Medulla oblongata (tissue), 1 donor: ENCODE measurements around the gene CNBP.

Experiments used
- DNase-seq: peaks from one replicate; pipeline ENCODE4 v3.0.0-alpha.2; 2015; ENCODE audit errors: extremely low spot score

The CNBP gene

DNA sequence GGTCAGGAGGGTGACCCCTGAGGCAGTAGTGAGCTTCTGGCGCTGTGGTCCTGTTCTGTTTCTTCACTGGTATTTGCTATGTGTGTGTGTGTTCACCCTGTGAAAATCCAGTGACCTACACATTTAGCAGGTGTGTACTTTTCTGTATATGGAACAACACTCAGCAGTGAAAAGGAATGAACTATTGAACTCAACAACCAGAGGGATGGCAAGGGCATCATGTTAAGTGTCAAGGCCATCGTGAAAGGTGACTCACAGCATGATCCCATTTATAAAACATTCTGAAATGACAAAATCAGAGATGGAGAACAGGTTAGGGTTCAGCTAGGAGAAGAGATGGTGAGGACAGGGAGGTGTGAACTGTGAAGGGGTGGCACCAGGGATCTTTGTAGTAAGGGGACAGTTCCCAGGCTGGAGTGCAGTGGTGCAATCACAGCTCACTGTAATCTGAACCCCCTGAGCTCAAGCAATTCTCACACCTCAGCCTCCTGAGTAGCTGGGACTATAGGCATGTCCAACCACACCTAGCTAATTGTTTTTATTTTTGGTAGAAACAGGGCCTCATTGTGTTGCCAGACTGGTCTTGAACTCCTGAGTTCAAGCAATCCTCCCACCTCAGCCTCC lies 52.1 kb downstream of the CNBP start:
- DNase-seq = no peak

- no peak for DNase-seq
Observed at GRCh38 chr3:129130291-129130813, 53.3 kb downstream of the CNBP start.

DNA sequence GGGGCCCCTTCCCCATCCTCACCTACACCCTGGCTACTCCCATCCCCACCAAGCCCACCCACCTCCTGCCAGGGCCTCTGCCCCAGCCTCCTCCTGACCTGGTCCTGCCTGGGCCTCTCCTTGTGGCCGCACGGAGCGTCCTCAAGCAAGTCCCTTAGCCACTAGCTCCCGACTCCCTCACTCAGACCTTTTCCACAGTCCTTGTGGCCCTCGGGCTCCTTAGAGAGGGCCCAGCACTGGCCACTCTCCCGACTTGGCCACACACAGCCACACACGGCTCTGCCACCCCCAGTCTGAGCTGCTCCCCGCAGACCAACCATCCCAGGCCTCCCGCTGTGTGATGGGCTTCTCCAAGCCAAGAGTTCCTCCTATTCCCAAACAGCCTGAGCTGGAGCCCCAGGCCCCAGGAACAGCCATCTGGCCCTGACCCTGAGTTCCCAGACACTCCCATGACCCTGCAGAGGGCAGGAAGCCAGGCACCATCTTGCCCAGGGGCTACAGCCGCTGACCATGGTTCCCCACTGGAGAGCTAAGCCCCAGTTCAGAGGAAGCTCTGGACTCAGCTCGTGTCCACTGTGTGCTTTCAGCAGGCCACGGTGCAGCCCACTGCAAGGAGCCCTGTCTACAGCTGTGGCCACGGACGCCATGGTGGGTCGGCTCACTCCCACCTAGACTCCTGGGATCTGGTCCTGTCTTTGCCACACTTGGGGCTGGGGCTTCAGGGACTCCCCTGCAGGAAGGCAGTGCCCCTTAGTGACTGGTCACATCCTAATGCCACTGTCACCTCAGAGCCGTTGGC lies 55.1 kb downstream of the CNBP start:
- no peak for DNase-seq

GRCh38 chr3:129126726-129127280 lies 56.9 kb downstream of the CNBP start:
- no peak for DNase-seq

GRCh38 chr3:129123314-129124060 lies 60.2 kb downstream of the CNBP start:
- DNase-seq = no peak

DNA sequence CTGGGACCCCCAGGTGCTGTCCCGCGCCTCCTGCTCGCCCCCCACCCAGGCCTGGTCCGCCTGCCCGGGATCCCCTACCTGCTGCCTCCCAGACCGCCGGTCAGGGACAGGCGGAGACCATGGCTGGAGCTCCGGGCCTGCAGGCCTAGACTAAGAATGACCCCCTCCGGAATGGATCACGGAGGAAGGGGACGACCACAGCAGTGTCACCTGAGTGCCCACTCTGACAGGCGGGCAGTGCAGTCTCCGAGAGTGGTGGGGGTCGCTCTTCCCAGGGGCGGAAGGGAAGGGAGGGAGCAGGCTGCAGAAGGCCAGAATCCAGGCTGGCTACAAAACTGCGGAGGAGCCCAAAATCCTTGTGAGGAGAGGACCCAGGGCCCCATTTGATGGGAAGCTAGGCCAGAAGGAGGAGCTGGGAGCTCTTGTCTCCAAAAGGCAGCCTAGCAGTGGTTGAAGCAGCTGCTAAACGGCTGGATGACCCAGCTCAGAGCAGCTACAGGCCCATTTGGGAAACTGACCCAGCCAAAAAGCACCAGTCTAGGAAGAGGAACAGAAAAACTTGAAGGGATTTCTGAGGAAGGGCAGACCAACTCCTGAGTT lies 61.2 kb downstream of the CNBP start:
- peak; percentile 10 for DNase-seq

DNA sequence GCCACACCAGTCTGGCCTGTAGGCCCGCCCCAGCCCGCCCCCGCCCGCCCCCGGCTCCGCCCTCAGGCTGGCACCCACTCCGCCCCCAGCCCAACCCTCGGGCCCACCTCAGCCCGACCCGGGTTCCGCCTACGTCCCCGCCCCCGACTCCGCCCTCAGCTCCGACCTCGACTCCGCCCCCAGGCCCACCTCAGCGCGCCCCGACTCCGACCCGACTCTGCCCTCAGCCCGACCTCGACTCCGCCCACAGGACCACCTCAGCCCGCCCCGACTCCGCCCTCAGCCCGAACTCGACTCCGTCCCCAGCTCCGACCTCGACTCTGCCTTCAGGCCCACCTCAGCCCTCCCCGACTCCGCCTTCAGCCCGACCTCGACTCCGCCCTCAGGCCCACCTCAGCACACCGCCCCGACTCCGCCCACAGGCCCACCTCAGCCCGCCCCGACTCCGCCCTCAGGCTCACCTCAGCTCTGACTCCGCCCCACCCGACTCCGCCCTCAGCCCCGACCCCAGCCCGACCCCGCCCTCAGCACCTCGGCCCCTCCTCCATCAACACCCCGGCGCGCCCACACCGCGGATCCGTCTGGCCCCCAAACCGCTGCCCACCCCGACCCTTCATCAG lies 61.8 kb downstream of the CNBP start, which contains the start of gene RAB43:
TSS of gene RAB43 (minus strand) at position 13 of the 620 bp plus-strand sequence. CDS start 315 bp downstream, outside the sequence.
- peak; percentile 76 for DNase-seq

- no peak for DNase-seq
Observed at GRCh38 chr3:129121016-129121791, 62.5 kb downstream of the CNBP start.

DNA sequence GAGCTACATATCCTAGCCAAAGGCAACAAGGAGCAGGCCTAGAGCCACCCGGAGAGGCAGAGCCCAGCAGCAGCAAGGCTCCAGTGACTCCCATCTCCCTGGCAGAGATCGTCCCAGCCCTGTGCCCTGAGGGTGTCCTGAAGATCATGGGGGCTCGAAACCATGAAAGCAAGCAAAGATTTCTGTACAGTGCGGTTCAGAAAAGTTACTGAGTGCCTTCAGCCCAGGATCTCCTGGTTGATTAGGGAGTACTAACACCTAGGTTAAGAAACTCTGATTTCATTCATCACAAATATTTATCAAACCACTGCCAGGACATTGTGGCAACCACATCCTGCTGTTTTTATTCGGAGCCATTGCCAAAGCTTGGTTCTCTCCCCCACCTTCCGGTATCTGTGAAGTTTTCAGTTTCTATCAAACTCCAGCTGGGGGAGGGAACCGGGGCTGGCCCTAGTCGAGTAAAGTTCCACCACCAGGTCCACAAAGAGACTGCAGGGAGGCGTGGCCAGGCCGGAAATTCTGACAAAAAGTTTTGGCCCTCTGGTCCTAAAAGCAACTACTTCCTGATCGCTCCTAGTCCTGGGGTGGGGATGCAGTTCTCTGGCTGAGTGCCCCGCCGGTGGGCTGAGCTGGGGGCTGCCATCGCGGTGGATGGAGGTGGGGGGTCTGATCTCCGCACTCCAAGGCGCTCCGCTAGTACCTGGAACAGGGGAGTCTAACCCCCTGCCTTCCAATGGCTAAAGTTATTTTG lies 63.3 kb downstream of the CNBP start:
- DNase-seq = peak; percentile 82

DNA sequence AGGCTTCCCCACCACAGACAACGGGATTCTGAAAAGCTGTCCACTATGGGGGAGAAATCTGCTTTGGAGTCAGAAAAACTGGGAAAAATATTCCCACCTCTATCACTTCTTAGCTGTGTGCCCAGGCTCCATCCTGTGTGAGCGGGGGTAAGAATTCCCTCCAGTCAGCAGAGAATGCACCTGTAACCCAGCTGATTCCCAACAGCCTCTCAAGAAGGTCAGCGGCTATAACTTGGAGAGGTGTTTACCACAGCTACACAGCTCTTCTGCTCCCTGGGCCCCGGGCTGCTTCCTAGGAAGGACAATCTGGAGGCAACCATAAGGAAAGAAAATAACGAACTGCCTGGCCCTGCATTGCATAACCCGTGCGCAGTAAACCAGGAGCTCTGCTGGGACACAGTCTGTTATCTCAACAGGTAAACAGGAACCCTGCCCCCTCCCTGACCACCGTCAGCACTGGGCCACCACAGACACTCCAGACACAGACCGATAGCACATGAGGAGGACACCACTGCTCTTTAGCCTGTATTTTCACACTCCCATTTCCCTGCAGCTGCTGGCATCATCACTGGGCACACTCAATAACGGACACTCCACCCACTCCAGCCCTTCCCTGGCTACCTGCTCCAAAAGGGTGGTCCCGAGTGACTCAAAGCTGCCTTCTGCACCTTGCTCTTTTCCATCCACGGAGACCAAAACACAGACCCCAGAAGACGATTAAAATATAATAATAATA lies 64.2 kb downstream of the CNBP start:
- DNase-seq = no peak

GRCh38 chr3:129118745-129119144 lies 65.0 kb downstream of the CNBP start:
- DNase-seq = no peak
